IPS-15b (cell line): Measurements from ENCODE around the gene GZMM.

ENCODE experiments used
- H3K27me3 ChIP-seq: one replicate; pipeline ENCODE4 v1.6.1; 2013; ENCODE audit warnings: low read length; ENCODE audit not compliant: control insufficient read depth, insufficient read depth
- H3K36me3 ChIP-seq: one replicate; pipeline ENCODE4 v1.6.1; 2013; ENCODE audit warnings: low read length; ENCODE audit not compliant: control insufficient read depth, insufficient read depth
- H3K4me1 ChIP-seq: one replicate; pipeline ENCODE4 v1.6.1; 2013; ENCODE audit warnings: mild to moderate bottlenecking, low read length; ENCODE audit not compliant: control insufficient read depth, insufficient read depth
- H3K4me3 ChIP-seq: one replicate; pipeline ENCODE4 v1.5.1; 2013; ENCODE audit warnings: low read depth, low read length
- H3K9ac ChIP-seq: one replicate; pipeline ENCODE4 v1.6.1; 2013; ENCODE audit warnings: low read depth, mild to moderate bottlenecking, low read length
- H3K9me3 ChIP-seq: one replicate; pipeline ENCODE4 v1.6.1; 2013; ENCODE audit warnings: mild to moderate bottlenecking, low read length; ENCODE audit not compliant: control insufficient read depth, insufficient read depth

The GZMM gene

DNA sequence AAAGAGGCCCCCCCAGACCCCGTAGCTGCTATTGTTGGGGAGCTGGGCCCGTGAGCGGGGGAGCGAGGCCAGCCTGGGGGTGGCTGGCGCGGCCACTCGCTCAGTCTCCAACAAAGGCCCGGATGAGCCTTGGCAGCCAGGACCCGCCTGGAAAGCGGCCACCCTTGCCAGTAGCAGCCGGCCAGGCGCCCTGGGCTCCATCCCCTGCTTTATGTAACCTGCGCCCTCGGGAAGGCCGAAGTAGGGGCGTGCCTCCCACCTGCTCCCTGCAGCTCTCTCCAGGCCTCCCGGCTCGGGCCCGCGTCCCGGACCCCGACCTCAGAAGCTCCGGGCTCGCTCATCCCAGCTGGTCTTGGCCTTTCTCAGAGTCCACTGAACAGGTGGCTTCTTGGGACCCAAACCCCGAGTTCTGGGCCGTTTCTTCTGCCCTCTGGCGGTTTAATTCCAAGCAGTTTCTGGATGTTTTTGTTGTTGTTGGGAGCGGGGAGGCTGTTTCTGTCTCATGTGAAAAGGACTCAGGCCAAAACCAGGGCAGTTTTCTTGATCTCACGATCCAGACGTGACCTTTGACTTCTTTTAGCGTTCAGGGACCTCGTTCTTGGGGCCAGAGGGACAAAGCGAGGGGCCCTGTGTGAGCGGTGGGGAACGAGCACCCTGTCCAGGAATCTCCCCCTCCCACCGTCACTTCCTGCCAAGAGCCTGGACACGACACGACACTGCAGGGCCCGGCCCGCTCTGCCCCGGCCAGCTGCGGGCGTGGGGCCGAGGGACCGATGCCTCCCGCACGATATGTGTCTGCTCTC is 11.1 kb upstream of the GZMM start:
- peak overlapping the region; percentile 76 for H3K9ac ChIP-seq
- H3K36me3 ChIP-seq: peaks cover 27% of the 10 kb centered on the region
- H3K27me3 ChIP-seq: no peaks in the 10 kb centered on the region
- no peaks in the 10 kb centered on the region for H3K9me3 ChIP-seq
- peak overlapping the region; percentile 78 for H3K4me3 ChIP-seq
- peaks cover 3% of the 10 kb centered on the region for H3K4me1 ChIP-seq

DNA sequence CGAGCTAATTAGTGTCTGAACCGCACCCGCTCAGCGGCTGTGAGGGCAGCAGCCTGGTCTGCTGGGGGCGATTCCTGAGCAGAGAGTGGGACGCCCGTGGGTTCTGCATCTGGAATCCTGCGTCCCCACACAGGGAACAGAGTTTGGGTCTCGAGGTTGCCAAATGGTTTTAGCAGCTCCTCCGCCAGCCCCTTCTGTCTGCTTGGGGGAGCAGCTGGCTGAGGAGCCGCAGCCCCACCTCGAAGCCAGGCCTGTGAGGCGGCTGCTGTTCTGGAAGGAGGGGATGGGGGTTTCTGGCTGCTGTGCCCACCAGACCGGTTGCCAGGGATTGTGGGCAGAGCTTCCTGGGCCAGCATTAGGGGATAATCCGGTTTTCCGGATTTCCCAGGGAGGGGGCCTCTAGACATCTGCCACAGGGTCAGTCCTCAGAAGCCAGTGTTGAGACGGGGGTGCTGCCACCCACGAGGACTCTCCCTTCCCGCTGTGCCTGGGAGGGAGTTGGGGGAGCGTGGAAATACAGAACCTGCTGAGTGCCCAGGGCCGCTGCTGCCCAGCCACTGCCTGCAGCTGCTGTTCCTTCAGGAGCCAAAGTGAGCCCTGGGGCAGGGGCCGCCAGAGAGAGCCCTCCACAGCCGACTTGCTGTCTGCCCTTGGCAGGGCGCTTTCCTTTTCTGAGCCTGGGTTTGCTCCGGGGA is 10.3 kb upstream of the GZMM start:
- no peaks in the 10 kb centered on the region for H3K9me3 ChIP-seq
- peaks cover 33% of the 10 kb centered on the region for H3K36me3 ChIP-seq
- H3K4me3 ChIP-seq: peak overlapping the region; percentile 78
- peaks cover 3% of the 10 kb centered on the region for H3K4me1 ChIP-seq
- H3K27me3 ChIP-seq: no peaks in the 10 kb centered on the region
- H3K9ac ChIP-seq: peak overlapping the region; percentile 76

DNA sequence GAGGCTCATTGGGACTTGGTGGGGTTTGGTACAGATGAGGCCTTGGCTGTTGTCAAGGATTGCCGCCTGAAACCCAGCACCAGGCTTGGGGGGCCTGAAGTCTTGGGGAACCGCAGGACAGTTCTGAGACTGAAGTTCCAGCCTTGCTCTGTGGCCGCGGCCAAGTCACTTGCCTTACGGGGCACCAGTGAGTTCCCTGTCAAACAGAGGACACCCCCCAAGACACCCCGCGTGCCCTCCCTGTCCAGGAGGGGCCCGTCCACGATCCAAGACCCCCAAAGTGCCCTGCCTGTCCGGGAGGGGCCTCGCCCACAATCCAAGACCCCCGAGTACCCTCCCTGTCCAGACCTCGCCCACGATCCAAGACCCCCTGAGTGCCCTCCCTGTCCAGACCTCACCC is 9.8 kb upstream of the GZMM start:
- H3K27me3 ChIP-seq: no peaks in the 10 kb centered on the region
- H3K4me1 ChIP-seq: peaks cover 3% of the 10 kb centered on the region
- no peaks in the 10 kb centered on the region for H3K9me3 ChIP-seq
- H3K4me3 ChIP-seq: no peak overlapping the region
- H3K9ac ChIP-seq: no peak overlapping the region
- H3K36me3 ChIP-seq: peaks cover 39% of the 10 kb centered on the region

DNA sequence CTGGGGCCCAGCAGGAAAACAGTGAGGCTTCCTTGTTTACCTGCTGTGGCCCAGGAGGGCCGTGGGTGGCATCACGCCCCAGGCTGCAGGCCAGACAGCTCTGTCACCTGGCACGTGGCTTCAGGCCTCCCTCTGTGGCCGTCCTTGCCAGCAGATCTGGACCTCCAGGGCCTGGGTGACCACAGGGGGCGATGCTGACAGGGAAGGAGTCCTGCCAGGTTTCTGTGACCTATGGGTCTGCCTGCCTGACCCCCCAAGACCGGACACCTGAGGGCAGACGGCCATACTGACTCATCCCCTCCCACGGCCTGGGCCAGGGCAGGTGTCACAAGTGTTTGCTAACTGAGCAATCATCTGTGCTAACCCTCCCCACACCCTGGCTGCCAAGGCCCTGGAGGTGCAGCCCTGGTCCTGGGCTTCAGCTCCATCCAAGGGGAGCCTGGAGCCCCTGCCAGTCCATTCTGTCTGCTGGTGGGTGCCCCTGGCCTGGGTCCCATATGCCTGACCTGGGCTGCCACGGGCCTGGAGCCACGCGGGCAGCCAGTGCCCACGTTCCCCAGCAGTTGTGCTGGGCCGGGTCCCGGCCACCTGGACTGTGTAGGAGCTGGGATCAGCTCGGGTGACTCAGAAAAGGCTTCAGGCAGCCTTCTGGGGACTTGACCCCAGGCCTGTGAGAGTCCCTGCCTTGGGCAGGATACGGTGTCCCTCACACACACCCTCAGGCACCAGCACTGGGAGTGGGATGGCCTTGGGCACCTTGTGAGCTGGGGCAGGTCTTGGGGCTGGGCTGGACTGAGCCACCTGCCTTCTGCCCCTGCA is 8.6 kb upstream of the GZMM start:
- H3K27me3 ChIP-seq: no peaks in the 10 kb centered on the region
- H3K4me1 ChIP-seq: peaks cover 3% of the 10 kb centered on the region
- H3K9me3 ChIP-seq: no peaks in the 10 kb centered on the region
- no peak overlapping the region for H3K9ac ChIP-seq
- H3K4me3 ChIP-seq: no peak overlapping the region
- H3K36me3 ChIP-seq: peaks cover 45% of the 10 kb centered on the region

DNA sequence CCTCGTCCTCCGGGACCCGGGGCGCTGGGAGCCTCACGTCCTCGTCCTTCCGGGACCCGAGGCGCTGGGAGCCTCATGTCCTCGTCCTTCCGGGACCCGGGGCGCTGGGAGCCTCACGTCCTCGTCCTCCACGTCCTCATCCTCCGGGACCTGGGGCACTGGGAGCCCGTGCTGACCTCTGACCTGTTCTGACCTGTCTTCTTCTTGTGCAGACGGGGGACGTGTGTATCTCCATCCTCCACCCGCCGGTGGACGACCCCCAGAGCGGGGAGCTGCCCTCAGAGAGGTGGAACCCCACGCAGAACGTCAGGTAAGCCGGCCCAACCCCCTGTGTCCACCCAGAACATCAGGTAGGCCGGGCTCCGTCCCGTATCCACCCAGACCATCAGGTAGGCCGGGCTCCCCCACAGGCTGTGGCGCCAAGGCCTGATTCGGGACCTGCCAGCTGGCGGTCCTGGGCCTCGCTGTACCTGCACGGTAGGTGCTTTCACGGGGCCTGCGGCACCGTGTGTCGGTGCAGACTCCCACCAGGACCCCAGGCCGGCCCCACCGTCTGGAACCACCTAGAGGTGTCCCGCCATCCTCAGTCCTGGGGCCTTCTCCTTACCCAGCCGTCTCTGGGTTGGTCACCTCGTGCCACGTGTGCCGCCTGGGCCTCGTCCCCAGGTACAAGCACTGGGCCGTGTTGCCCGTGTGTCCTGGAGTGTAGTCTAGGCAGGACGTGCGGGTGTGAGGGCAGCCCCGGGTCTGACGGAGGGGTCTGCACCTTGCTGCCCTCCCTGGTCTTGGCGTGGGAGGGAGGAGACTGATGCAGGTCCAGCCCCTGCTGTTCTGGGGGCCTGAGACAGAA is 7.6 kb upstream of the GZMM start:
- Histone ChIP-seq H3K9ac (no peak overlapping the region), H3K27me3 (no peaks in the 10 kb centered on the region), H3K36me3 (peaks cover 49% of the 10 kb centered on the region), H3K9me3 (no peaks in the 10 kb centered on the region), H3K4me1 (peaks cover 3% of the 10 kb centered on the region), H3K4me3 (no peak overlapping the region)

DNA sequence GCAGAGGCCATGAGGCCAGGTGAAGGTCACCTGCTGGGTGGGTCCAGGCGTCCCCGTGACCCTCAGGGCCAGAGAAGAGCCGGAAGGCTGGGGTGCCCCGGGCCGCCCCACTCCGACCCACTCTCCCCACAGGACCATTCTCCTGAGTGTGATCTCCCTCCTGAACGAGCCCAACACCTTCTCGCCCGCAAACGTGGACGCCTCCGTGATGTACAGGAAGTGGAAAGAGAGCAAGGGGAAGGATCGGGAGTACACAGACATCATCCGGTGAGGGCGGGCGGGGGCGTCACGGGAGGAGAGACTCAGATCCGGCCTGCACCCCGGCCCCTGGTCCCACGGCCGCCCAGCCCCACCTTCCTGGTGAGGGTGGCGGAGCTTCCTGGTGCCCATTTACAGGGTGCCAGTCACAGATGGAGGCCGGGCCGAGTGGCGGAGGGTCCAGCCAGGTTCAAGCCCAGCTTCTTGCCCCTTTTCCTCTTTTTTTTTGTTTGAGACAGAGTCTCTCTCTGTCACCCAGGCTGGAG is 6.9 kb upstream of the GZMM start:
- Histone ChIP-seq H3K4me3 (no peak overlapping the region), H3K4me1 (peaks cover 3% of the 10 kb centered on the region), H3K36me3 (peaks cover 54% of the 10 kb centered on the region), H3K9me3 (no peaks in the 10 kb centered on the region), H3K9ac (no peak overlapping the region), H3K27me3 (no peaks in the 10 kb centered on the region)

DNA sequence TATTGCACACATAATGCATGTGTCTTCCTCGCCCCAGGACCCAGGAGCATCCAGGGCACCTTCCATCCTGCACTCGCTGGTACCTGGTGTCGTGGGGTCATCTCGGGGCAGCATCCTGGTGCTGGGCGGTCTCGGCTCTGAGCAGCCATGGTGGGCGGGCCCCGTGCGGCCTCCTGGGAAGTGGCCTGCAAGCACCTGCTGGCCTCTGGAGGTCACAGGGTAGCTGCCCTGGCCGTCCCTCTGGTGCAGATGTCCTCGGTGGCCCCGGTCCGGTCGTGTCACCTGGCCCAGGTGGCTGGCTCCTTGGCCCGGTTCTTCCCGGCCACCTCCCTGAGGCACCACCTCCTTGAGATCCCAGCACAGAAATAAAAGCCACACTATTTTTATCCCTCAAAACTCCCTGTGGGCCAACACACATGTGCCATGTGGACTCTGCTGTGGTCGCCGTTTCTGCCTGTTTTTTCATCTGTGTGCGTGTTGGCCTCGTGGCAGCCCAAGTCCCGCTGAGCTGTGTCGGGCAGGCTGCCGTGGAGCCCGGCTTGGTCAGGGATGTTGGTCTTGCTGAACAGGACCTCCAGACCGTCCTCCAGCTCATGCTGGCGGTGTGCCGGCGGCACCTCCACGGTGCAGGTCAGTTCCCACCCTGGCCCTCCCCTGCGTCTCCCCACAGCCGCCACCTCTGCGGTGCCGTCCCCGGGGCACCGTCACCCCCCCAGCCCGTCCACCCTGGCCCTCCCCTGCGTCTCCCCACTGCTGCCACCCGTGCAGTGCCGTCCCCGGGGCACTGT is 5.0 kb upstream of the GZMM start:
- Histone ChIP-seq H3K9me3 (no peaks in the 10 kb centered on the region), H3K27me3 (no peaks in the 10 kb centered on the region), H3K4me1 (no peaks in the 10 kb centered on the region), H3K36me3 (peaks cover 59% of the 10 kb centered on the region), H3K9ac (no peak overlapping the region), H3K4me3 (no peak overlapping the region)

DNA sequence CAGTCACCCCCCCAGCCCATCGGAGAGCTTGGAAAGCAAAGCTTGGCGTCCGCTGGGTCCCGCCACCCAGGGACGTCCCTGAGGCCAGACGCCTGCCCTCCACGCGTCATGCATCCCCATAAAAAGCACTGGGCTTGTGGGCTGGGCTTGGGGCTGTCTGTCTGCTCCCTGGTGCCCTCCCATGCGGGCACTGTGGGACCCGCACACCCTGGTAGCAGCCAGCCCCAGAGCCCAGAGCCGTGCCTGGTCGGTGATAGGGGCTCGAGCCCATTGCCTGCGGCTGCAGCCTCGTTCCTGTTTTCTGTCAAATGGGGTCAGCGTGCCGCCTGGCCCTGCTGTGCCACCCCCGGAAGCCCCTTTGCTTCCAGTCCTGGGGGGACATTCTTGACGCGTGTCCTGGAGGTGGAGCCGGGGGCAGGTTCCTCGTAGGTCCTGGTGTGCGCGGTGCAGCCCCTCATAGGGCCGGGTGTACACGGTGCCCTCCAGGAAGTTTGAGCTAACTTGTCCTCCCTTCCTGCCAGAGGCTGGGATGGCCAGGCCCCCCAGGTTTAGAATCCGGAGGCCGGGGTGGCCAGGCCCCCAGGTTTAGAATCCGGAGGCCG is 4.3 kb upstream of the GZMM start:
- Histone ChIP-seq H3K4me3 (no peak overlapping the region), H3K36me3 (peaks cover 59% of the 10 kb centered on the region), H3K9me3 (no peaks in the 10 kb centered on the region)

DNA sequence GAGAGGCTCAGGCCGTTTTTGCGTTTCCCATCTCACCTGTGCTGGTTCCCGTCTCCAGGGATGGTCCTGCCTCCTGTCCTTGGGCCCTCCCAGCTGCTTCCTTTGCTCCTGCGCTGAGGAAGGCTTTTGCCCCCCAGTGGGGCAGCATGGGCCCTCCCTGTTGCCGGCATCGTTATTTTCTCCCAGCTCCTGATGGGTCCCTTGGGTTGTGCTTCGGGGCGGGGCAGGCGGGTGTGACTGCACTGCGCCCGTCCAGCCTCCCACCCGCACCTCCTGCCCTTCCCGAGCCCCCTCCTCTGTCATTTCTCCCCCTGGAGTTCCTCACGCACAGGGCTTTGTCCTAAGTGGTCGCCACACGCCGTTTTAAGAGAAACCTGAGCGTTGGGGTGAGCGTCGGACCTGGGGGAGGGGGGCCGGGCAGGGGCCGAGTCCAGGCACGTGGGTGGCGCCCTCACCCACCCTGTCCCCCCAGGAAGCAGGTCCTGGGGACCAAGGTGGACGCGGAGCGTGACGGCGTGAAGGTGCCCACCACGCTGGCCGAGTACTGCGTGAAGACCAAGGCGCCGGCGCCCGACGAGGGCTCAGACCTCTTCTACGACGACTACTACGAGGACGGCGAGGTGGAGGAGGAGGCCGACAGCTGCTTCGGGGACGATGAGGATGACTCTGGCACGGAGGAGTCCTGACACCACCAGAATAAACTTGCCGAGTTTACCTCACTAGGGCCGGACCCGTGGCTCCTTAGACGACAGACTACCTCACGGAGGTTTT is 2.8 kb upstream of the GZMM start:
- H3K9ac ChIP-seq: no peak overlapping the region
- H3K9me3 ChIP-seq: no peaks in the 10 kb centered on the region
- H3K4me3 ChIP-seq: no peak overlapping the region
- no peaks in the 10 kb centered on the region for H3K27me3 ChIP-seq
- H3K36me3 ChIP-seq: peaks cover 45% of the 10 kb centered on the region
- H3K4me1 ChIP-seq: no peaks in the 10 kb centered on the region

More for the DNA sequence above, 4.3 kb upstream of the GZMM start:
- H3K9ac ChIP-seq: no peak overlapping the region
- H3K4me1 ChIP-seq: no peaks in the 10 kb centered on the region
- H3K27me3 ChIP-seq: no peaks in the 10 kb centered on the region

DNA sequence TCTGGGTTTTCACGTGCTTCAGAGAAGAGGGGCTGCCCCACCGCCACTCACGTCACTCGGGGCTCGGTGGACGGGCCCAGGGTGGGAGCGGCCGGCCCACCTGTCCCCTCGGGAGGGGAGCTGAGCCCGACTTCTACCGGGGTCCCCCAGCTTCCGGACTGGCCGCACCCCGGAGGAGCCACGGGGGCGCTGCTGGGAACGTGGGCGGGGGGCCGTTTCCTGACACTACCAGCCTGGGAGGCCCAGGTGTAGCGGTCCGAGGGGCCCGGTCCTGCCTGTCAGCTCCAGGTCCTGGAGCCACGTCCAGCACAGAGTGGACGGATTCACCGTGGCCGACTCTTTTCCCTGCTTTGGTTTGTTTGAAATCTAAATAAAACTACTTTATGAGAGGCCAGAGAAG is 2.2 kb upstream of the GZMM start:
- no peaks in the 10 kb centered on the region for H3K9me3 ChIP-seq
- no peak overlapping the region for H3K9ac ChIP-seq
- H3K4me1 ChIP-seq: no peaks in the 10 kb centered on the region
- peaks cover 38% of the 10 kb centered on the region for H3K36me3 ChIP-seq
- no peaks in the 10 kb centered on the region for H3K27me3 ChIP-seq
- no peak overlapping the region for H3K4me3 ChIP-seq
